ENCODE data around the gene NOTCH3.

GRCh38 chr19:15234431-15235130, 33.8 kb upstream of the NOTCH3 start:
- TF ChIP-seq POLR2A (IDR thresholded peaks at IDR 0.05; ENCODE audit: low read depth, low read length) (no peak), POLR2AphosphoS5 (IDR thresholded peaks at IDR 0.05; ENCODE audit: low read depth, low read length) (no peak)
